Daoy (cell line): ENCODE data around the gene FCHSD2. TPM values are rescaled to one million over a fixed set of nuclear protein-coding genes. Genes with fewer than 3 reads are reported as not detected.

ENCODE experiments used
- DNase-seq: peaks from one replicate; pipeline ENCODE4 v3.0.0-alpha.2; 2015; ENCODE audit warnings: low read depth
- total RNA-seq: library from RNA; depleted of rRNA; stranded (reverse); fragments of >200 nt; shearing (Covaris generic); gene quantifications from 2 replicates; pipeline ENCODE4 v1.2.3, GENCODE V29; 2014; rRNA removed

Gene FCHSD2
- total RNA-seq = 4.8 and 7.2 TPM in 2 replicates

DNA sequence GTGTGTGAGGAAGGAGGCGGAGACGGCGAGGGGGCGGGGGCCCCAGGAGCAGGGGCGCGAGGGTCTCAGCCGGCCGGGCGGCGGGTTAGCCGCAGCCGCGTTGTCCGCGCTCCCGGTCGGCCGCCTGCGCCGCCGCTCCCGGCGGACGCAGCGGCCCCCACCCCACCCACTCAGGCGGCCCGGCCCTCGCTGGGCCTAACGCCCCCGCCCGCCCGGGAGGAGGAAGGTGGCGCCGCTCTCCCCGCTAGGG lies at the start of gene FCHSD2:
FCHSD2 (minus strand) TSS at position 191 of the 250 bp plus-strand sequence. CDS start 441 bp downstream, outside the sequence.
- DNase-seq = no peak

DNA sequence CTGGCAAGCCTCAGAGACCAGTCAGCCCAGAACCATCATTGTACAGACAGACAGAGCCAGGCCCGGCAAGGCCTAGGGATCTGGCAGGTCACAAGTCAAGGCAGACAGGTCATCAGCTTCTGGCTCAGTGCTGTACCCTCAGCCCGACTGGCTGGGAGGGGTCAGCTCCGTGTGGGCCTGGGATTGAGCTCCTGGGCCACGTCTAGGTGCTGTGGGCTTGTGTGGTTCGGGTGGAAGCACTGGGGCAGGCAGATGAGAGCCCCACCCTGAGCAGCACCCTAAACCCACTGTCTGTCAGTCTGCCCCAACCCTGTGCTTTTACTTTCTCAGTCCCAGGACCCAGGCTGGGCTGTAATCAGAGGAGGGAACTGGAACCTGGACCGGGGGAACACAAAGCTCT lies 49.0 kb upstream of the FCHSD2 start:
- DNase-seq = no peak

DNA sequence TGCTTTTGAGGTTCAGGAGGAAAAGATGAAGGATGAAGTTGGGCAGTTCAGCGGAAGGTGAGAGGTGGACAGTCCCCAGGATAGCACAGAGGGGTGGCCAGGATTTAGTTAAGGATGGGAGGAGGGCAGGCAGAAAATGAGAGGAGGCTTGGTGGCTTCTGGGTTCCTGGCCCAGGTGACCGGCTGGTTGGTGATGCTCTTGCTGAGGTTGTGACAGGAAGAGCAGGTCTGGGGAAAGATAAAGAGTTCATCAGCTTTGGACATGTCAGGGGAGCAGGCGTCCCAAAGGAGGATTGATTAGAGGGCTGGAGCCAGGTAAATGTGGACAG lies 48.4 kb upstream of the FCHSD2 start:
- no peak for DNase-seq

DNA sequence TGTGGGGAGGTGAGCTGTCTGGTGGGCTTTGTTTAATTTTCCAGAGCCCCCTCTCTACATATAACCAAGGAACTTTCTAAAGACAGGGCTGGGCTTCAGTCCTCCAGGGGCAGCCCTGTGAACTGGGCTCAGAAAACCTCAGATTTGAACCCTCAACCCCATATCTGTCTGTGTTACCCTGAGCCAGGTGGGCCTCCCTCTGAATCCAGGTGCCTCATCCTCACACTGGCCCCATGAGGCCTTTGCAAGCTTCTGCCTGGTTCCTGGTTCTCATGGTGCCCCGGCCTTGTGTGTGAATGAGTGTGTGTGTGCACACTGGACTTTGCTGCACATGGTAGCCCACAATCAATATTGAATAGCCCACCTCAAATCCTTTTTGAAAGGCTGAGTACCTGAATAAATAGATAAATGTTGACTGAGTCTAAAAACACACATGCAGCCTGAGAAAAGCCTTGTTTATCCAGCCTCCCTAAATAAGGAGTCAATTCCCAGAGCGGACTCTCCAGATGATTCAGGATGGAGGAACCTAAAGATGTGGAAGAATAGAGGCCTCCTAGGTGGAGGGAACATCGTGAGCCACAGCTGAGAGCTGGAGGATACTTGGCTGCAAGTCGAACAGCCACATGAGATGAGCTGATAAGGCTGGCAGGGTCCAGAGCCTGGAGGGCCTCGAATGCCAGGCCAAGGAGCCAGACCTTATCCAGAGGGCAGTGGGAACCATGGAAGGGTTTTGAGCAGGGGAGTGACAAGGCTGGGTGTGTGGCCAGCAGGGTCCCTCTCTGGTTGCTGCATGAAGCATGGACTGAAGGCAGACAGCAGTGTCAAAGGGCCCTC lies 47.8 kb upstream of the FCHSD2 start:
- DNase-seq = no peak

DNA sequence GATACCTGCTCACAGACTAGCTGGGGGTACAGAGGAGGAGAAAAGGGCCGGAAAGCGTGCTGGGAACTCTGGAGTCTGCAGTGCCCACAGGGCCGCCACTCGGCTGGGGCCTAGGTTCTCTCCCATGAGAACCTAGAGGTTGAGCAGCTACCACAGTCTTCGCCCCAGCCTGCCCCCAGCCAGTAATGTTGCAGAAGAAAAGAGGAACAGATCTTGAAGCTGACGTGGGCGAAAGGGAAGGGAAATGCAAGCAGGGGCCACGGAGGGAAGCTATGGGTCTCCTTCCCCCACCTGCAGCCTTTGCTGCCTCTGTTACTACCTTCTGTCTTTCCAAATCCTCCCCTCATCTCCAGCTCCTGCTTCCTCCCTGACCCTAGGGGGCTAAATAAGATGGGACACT lies 47.2 kb upstream of the FCHSD2 start:
- no peak for DNase-seq

DNA sequence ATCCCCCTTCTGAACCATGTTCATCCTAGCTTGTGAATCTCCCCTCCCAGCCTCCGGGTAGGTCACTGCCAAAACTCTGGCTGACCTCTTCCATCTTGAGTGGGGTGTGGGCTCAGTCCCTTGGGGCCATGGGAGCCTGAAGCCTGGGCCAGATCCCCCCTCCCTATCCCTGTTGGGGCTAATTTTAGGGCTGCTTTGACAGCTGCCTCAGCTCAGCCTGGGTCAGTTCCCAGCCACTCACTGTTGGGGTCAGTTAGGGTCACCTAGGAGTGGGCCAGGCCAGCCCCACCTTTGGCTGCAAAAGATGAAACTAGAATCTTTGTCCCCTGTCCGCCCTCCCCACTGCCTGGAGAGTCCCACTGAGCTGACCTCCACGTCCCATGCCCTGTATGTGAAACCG lies 46.2 kb upstream of the FCHSD2 start:
- DNase-seq = no peak

DNA sequence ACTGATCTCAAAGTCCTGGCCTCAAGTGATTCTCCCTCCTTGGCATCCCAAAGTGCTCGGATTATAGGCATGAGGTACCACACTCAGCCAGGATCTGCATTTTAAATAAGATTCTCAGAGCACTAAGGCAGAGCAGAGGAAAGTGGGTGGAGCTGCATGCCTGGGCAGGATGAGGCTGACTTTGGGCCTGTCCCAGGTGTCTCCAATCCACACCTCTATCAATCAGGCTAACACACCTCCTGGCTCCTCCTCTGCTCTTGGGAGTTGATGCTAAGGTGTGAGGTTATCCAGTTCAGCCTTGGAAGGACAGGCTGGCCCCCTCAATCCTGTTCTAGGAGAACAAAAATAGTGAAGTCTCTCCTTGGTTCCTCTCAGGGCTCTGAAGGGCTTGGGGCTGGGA lies 45.7 kb upstream of the FCHSD2 start:
- DNase-seq = no peak

DNA sequence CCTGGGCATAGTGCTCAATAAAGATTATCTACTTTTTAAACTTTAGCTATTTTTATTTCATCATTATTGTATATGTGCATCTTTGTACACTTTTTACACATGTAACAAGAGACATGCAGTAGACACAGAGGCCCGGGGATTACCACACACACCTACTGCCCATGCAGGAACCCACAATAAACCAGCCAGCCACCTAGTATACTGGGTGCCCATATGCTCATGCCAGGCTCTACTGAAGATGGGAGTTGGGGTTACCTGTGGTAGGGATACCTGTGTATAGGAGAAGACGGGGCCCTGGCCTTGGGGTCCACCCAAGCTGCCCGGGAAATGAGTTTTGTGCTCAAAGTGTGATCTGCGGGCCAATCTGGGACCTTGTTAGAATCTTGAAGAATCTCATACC lies 44.8 kb upstream of the FCHSD2 start:
- DNase-seq = no peak

DNA sequence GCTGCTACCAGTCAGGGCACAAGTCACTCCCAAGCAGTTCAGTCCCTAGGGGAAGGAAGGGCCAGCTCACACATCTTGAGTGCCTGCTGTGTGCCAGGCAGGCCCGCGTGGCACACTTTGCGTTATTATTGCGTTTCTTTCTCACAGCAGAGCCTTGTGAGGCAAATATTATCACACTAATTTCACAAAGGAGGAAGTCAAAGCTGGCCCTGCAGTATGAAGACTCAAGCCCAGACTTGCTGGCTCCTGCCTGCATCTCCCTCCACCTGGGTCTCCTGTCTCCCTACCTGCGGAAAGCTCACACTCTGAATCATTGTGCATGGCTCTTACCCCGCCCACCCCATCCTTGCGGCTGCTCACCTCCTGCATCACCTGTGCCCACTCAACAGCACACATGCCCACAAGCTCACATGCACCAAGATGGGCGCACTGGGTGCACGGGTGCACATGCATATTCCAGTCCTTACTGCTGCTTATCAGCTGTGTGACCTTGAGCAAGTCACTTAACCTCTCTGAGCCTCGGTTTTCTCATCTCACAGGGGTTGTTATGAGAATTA lies 44.3 kb upstream of the FCHSD2 start:
- peak; percentile 12 for DNase-seq

DNA sequence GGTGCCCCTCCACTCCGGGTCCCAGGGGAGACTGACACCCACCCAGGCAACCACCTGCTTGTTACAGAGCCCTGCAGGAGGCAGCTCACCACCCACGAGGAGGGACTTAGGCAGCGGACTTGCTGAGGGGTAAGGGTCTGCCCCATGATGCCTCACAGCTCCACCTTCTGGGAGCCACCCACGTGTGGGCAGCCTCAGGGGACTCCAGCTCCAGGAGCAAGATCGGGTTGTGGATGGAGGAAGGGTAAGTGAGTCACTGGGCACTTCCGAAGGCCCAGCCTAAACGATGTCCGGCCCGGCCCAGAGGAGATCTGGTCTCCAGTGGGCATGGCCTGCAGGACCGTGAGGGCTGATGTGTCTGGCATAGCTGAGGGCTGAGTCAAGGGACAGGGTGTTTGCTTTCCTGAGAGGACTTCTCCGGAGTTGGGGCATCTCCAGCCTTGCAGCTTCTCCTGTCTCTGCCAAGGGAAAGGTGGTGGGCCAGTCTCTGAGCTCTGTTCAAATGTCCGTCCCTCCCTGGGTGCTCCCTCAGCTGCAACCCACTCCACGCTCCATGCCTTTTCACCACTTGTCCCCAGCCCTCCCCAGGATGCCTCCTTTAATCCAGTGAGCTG lies 43.7 kb upstream of the FCHSD2 start:
- DNase-seq = peak; percentile 50

DNA sequence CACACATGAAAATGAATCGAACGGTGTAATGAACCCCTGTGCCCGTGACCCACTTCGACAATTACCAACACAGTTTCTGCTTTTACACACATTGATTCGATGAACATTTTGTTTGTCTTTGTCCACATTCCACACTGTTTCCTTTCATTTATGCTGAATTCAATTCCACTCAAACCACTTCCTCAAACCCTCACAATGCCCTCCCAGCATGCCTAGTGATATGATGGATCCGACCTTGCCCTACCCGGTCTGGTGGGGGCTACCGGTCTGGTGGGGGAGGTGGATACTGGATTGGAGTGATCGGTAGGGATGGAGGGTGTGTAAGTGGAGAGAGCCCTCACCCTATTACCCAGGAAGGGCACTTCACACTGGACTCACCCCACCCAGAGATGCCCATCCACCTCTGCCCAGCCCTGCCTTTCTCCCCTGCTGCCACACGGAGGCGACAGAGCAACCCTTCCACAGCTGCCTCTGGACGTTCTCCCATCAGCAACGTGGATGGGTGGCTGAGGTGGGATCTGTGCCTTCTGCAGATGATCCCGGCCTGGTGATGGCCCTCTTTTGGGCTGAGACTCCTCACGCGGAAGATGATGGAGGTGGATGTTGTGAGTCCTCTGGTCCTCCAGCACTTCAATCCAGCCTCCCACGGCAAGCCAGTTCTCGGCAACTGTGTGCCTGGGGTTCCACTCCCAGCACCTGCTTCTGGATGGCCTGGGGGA lies 43.0 kb upstream of the FCHSD2 start:
- peak; percentile 73 for DNase-seq

DNA sequence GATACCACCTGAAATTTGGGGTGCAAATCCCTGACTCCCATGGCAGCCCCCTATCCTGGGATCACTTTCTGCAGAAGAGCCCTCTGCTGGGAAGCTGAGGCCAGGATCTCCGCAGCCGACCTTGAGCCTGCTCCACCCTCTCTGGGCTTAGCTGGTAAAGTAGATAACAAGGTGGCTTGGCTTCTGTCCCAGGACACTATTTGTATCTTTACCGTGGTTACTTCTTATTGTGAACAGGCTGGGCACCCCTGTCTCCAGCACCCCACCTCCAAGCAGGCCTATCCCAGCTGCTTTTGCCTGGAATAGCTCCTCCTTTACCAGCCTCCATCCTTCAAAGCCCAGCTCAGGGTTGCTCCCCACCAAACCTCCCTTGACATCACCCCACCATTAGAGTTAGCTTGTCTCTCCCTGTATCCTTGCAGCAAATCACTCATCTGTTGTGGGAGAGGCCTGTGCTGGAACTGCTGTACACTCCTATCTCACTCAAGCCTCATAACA lies 40.8 kb upstream of the FCHSD2 start:
- no peak for DNase-seq

DNA sequence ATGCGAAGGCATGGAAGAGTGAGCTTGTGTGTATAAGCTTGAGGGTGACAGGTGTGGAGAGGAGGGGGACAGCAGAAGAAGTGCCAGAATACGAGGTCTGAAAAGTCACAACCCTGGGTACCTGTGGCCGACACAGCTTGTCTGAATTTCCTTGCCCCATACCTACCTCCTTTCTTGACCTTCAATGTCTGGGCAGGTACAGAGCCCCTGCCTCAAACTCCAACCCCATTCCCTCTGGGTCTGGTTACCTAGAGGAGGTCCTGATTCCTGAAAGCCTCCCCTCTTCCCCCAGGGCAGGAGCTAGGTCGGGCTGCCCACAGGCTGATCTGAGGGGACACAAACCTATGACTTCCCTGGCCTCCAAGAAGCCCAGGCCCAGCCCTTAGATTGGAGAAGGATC lies 36.6 kb upstream of the FCHSD2 start:
- DNase-seq = no peak

DNA sequence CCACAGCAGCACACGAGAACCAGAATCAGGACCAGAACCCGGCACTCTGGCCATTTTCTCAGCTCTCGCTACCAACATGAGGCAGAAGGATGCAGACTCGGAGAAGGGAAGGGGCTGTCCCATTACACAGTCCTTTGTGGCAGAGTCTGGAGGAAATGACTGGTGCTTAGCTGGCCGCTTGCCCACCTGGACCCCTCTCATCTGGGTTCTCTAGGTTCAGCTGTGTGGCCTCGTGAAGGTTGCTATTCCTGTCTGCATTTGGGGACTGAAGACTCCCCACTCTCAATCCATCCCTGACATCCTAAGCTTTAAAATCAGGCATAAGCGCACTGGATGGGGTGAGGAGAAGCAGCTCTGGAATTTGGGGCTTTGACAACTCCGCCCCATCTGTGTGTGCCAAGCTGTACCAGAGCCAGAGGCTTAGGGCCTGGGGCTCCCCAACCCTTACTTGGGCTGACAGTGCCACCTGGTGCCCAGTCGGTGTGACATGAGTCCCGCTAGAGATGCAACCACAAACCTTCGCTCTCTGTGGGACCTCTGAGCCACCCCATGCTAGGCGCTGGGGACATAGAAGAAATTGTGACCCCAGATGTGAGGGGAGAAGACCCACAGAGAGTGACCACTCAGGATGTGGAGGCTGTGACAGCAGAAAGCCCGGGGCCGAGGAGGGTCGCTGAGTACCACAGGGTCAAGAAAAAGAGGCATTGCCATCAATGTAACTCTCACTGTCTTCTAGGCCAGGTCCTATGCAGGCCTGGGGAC lies 35.8 kb upstream of the FCHSD2 start:
- DNase-seq = peak; percentile 83

DNA sequence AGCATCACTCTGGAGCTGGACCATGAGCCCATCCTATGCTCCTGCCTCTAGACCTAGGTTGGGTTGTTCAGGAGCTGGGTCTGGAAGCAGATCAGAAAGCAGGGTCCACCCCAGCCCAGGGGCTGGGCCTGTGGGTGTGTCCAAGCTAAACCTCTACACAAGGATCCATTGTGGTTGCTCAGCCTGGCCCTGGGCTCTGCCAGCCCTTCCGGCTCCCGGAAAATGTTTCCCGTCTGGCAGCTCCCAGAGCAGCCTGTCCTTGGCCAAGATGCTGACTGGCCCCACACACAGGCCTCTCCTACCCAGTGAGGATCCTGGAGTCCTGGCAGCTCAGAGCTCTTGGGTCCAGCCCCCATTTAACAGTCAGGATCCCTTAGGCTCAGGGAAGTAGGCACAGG lies 35.3 kb upstream of the FCHSD2 start:
- no peak for DNase-seq

DNA sequence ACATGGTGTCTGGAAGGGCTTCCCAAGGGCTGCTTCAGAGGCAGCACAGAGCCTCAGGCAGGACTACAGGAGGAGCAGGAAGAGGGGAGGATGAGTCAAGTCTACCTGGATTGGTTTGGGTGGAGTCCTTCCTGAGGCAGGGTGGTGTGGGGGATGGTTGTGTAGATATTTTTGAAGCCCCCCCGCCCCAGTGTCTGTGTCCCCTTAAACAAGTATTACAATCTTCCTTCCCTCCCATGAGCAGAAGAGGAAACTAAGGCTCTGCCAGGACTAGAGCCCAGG lies 34.7 kb upstream of the FCHSD2 start:
- DNase-seq = no peak

DNA sequence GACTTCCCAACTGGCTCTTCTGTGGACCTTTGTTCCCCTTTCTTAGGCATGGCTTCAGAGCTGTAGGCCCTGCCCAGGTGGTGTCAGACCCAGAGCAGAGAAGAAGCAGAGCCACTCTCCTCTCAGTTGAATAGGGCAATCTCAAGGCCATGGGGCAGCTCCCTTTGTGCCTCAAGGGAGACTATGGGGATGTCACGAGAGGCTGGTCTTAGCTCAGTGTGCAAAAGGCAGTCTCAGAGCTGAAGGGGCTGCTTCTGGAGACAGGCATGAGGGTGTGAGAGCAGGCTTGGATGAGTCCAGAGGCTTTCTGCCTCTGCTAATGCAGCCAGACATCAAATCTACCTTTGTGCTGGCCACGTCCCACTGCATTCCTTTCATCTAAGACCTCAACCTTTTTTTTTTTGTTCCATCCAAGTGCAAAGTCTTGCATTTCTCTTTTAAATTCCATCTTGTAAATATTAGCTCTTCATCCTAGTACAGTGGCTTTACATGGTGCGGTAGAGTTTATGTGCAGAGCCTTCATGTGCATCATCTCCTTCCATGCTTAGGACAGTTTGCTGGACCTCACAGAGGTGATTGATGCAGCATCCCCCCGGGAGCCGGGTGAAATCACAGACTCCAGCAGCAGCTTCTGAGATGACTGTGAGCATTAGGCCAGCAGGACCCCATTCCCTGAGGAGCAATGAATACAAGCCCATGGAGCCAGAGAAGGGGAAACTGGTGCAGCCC lies 34.2 kb upstream of the FCHSD2 start:
- DNase-seq = no peak

DNA sequence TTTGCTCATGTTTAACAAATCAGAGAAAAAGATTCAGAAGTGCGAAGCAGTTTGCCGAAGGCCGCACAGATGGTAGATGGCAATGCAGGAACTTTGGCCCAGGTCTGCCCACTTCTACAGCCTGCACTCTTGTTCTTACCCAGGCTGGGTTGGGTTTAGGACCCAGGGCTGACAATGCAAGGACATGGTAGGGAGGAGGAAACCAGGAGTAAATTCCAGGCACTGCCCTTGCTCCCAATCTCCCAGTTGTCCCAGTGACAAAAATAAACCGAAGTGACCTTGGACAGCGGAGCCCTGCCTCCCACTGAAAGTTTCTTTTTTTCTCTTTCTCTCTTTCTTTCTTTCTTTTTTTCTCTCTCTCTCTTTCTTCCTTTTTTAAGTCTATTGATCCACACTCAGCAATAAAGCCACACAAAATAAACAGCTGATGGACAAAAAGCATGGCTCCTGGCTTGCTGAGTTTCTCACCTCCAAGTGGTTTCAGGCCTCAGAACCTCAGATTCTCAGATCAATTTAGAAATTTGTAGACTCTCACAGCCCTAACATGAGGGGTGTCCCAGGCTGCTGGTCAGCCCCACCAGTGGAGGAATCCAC lies 33.5 kb upstream of the FCHSD2 start:
- DNase-seq = no peak

DNA sequence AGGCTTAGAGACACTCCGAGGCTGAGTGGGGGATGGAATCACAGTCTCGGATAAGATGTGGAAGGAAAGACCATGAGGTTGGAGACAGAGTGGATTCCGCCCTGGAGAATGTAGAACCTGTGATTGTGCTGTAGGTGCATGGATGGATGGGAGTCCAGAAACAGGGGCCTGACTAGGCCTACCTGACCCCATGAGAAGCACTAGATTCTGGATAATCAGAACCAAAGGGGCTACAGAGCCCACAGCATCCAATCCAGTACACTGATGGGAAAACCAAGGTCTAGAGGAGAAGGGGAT lies 32.3 kb upstream of the FCHSD2 start:
- DNase-seq = no peak

DNA sequence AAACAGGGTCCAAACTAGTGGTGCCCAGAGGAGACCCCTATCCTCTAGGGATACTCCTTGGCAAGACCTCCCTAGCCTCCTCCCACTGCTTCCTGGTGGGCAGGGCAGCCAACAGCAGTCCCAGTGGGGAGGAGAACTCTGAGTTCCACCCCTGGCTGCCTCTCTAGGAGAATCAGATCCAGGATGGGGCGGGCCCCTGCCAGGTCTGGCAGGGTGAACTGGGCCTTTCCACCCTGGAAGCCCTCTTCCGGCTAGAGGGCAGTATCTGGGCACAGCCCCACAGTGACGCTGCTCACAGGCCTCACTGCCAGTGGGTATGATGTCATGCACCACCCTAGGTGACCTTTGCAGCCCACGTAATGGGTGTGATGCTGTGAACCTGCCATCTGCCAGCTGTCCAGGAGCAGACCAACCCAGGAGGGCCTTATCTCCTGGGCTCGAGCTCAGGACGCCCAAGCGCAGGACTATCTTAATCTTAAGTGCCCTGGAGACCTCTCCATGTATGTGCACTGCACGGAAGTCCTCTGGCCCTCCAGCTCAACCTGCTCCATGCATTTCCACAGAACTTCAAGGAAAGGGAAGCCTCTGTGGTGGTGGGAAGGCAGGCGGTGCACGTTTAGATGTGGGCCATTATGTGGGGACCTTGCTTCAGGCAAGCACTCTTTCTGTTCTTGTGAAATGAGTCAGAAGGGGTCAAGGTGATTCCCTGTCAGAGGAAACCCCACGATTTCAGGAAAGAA lies 31.8 kb upstream of the FCHSD2 start:
- DNase-seq = no peak
